Activated T-cell treated with anti-CD3 and anti-CD28 coated beads, Interleukin-2, amount 50 U/mL, for 48 hours (primary cell): ENCODE measurements around the gene UGT2B7.
"Not testable (repeated sequence)": the region's sequence is repeated elsewhere in the genome, so short reads cannot be mapped to it uniquely, and the experiment has no call there.

Experiments used
- DNase-seq, 2 experiments: peaks; one replicate each; pipeline ENCODE4 v3.0.0-alpha.2; 2020

UGT2B7 gene

DNA sequence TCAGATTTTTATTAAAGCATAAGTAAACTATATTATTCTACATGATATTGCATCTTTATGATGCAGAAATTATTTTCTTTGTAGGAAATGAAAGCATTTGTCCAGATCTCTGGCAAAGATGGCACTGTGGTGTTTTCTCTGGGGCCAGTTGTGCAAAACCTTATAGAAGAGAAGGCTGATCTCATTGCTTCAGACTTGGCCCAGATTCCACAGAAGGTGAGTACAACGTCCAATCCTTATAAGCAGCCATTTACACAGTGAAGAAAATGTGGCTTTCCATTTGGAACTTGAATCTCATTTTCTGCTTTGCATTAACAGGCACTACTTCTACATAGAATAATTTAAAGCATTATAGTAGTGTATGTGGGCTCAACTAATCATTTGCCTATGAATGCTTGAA, 6.9 kb upstream of the UGT2B7 start:
- DNase-seq, result no peak

DNA sequence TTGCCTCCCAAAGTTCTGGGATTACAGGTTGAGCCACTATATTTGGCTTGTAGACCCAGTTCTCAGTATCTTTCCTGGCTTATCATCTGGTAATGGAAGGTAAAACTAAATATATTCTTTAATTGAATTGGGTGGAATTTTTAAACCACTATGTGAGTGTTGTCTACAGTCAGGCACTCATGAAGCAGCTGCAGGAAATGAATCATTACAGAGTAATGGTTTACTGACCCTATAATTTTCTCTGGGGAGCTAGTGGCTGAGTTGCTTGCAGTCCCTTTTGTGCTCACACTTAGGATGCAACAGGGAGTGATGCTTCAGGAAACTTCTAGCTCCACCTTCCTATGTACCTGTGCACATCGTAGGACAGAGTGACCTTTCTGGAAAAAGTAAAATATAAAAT, 4.1 kb upstream of the UGT2B7 start:
- DNase-seq, result no peak

DNA sequence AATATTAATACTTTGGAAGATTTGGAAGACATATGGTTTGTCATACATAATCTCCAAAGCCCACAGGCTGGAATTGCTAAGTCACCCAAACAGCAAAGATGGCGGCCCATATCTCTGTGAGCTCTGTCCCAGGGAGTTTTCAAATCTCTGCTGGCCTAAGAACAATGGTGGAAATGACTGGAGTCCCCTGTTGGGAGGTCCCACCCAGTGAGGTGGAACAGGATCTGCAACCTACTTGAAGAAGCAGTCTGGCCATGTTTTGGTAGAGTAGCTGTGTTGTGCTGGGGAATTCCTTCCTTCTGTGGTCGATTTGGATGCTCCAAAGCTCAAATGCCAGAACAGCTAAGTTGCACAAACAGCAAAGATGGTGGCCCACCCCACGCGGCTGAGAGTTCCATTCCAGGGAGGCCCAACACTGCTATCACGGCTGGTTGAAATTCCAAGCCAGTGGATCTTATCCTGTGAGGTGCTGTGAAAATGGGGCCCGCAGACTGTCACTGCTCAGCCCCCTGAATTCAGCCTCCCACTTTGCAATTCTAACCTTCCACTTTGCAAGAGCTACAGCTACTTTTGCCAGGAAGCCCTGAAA, 3.2 kb upstream of the UGT2B7 start:
- no peak for DNase-seq

DNA sequence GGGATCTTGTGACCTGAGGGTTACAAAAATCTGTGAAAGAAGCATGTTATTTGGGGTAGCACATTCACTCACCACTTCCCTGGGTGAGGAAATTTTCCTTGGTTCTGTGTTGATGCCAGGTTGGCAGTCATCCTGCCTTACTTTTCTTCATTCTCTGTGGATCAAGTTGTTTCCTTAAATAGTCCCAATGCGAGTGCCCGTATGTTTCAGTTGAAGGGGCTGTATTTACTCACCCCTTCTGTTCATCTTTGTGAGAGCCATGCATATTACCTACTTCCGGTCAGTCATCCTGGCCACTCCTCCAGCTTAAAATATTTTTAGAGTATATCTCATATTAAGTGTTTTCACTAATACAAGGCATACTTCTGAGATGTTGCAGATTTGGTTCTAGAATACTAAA, 2.6 kb upstream of the UGT2B7 start:
- no peak for DNase-seq

DNA sequence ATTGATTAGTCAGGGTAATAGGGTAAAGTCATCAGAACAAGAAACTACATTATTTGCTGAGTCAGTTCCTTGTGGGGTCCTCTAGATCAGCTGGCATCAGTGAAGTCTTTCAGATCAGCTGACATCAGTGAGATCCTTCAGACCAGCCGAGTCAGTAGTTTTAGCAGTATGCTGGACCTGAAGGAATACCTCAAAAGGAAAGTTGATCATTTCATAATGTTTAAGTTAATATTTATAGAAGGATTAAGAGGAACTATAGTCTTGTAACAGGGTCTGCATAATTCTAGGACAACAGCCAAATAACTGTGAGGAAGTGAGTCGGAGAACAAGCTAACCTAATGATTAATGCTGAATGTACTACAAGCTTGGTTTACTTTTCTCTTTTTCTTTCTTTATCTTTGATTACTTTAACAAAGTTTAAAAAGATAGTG, 958 bp upstream of the UGT2B7 start:
- no peak for DNase-seq

DNA sequence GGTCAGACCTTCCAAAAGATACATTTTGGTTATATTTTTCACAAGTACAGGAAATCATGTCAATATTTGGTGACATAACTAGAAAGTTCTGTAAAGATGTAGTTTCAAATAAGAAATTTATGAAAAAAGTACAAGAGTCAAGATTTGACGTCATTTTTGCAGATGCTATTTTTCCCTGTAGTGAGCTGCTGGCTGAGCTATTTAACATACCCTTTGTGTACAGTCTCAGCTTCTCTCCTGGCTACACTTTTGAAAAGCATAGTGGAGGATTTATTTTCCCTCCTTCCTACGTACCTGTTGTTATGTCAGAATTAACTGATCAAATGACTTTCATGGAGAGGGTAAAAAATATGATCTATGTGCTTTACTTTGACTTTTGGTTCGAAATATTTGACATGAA, 536 bp downstream of the UGT2B7 start:
- no peak for DNase-seq

DNA sequence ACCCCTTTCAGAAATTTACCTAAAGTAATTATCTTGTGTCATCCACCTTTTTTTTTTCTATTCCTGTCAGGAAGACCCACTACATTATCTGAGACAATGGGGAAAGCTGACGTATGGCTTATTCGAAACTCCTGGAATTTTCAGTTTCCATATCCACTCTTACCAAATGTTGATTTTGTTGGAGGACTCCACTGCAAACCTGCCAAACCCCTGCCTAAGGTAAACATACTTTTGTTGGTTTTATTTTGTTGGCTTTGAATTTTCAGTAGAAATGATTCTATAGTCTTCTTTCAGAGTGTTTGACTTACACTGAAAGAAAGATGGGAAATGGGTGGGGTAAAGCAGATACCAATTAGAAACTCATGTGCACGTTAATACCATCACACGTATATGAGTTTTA, 2.2 kb downstream of the UGT2B7 start:
- no peak for DNase-seq

DNA sequence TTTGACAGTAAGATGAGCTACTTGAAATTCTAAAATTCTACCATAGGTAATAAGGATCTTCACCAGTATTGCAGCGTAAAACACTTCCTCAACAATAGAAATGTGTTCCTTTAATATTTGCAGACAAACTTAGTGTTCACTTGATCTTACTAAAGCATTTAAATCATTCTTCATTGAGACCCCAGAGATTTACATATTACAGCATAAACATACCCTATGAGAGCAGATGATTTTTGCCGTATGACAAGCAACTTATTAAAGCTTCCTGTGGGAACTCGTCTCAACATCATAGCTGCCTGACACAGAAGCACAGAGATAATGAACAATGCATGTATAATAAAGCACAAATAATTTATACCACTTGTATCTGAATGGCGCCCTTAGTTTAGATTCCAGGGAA, 3.6 kb downstream of the UGT2B7 start:
- no peak for DNase-seq

DNA sequence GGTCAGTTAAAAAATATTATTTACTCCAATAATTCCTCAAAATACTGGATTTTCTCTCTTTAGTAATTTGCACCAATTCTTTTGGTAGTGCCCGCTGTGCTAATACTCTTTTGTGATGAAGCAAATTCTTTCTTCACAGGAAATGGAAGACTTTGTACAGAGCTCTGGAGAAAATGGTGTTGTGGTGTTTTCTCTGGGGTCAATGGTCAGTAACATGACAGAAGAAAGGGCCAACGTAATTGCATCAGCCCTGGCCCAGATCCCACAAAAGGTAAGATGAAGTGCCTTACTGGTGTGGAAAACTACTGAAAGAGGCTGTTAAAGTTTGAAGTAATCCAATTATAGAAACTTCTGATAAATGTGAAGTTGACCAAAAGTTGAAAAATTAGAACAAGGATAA, 6.4 kb downstream of the UGT2B7 start:
- not testable (repeated sequence) for DNase-seq

DNA sequence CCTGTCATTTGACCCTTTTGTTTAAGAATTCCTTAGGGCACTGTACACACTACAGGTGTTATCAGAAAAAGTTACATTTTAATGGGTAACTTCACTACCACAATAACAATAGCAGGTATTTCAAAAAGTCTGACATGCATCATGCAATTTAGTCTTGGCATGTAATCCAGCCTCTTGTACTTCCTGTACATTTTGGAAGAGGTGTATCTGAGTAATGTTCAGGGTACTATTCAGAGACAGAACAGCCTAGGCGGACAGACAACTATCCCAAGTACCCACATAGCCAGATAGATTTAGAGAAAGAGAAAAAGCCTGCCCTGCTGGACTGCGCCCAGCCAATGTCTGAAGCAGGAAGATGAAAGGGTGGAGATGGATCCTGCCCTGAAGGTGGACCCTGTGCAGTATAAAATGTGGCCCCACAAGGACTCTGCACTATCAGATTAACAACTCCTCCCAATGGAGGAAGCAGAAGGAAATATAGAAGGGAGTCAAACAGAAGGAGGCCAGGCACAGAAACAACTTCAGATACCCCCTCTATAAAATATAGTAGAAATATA, 8.5 kb downstream of the UGT2B7 start:
- DNase-seq, result no peak

DNA sequence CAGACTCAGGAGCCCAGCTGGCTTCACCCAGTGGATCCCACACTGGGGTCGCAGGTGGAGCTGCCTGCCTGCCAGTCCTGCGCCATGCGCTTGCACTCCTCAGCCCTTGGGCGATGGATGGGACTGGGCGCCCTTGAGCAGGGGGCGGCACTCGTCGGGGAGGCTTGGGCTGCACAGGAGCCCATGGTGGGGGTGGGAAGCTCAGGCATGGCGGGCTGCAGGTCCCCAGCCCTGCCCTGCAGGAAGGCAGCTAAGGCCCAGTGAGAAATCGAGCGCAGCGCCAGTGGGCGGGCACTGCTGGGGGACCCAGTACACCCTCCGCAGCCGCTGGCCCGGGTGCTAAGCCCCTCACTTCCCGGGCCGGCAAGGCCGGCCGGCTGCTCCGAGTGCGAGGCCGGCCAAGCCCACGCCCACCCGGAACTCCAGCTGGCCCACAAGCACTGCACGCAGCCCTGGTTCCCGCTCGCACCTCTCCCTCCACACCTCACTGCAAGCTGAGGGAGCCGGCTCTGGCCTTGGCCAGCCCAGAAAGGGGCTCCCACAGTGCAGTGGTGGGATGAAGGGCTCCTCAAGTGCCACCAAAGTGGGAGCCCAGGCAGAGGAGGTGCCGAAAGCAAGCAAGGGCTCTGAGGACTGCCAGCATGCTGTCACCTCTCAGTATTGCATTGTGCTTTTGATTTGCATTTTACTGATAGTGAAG, 19.0 kb downstream of the UGT2B7 start:
- DNase-seq, result not testable (repeated sequence)

DNA sequence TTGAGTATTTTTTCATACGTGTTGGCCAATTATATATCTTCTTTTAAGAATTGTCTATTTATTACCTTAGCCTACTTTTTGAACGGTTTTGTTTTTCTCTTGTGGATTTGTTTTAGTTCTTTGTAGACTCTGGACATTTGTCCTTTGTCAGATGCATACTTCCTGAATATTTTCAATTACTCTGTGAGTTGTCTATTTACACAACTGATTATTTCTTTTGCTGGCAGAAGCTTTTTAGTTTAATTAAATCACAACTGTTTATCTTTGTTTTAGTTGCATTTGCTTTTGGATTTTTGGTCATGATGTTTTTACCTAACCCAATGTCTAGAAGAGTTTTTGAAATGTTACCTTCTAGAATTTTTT, 19.6 kb downstream of the UGT2B7 start:
- no peak for DNase-seq

DNA sequence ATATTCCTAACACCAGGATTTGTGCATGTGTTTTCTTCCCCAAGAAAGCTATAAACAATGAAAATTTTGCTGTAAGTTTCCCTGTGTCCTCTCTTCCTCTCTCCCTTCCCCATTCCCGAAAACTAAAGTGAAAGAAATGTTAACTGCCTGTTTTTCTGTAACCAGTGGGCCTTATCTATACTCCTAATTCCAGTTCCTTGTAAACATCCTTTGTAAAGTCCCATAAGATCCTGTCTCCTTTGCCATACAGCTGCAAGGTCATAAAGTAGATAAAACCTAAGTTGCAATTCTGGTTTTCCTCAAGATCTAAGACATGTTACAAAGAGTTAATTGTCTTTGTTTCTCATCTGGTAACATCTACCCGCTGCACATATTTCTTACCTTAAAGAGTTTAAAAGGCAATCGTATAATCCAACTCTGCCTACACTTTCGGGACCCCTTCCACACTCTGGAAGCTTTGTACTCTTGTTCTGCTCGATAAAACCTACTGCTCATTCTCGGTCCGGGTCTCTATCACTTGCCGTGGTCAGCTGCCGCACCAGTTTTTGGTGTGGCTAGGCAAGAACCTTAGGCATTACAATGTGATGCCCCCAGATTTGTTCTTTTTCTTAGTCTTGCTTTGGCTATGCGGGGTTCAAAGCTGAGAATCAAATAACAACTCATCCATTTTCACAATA, 20.5 kb downstream of the UGT2B7 start:
- no peak for DNase-seq

DNA sequence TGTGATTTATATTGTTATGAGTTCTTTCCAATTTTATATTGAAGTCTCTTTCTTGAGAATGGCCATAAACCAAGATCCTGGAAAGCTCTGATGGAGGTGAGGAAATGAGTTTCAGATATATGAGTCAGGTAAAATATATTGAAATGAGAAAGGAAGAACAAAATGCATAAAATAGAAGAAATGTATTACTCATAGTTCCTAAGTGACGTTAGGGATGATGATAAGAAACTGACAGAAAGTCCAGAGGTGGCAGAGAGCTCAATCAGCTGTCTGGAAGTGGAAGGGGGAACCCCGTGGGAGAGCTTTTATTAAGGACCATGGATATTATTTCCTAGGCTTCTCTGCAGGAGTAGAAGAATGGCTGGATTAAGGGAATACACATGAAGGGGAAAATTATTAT, 24.6 kb downstream of the UGT2B7 start:
- no peak for DNase-seq

DNA sequence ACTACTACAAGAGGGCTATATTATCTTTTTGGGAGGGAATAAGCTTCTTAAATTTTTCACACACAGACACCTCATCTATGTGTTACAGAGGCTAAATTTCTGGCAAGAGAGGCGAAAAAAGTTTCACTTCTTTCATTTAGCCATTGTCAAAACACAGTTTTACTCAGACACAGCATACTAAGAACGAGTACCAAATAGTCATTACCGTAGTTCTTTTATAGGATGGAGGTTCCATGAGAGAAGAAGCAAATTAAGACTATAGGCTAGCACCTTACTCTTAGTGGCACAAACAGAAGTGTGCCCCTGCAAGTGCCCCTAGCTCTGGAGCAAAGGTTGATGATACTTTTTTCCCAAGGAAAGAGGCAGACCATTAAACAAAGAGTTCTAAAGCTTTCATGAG, 26.2 kb downstream of the UGT2B7 start:
- DNase-seq, result no peak

DNA sequence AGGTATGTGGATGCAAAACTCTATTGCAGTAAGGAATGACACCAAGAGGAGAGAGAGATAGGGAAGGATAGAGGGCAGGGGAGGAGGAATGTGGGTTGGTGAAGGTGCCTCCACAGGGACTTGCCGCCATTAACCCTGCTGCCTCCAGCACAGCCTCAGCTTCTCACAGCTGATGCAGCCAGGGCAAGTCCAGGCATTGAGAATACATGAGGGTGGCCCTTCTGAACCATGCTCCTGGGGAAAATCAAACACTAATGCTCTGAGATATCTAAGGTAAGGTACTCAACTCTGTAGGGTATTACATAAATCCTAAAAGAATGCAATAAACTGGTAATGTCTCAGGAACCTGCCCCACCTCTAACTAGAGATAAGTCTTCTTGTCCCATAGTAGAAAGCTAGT, 28.7 kb downstream of the UGT2B7 start:
- no peak for DNase-seq

DNA sequence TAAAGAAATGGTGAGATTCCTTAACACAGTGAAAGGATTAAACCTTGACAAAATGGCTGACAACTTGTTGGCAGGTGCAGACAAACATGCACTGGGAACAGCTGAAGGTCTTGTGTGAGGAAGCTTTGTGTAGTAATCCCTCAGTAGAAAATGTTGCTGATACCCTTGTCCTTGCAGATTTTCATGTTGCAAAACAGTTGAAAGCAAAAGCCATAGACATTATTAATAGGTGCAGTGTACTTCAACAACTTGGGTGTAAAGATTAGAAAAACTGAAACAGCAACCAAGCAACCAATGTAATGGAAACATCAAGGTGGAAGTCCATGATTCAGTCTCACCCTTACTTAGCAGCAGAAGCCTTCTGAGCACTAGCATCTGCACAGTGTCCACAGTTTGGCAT, 29.8 kb downstream of the UGT2B7 start:
- DNase-seq, result no peak

DNA sequence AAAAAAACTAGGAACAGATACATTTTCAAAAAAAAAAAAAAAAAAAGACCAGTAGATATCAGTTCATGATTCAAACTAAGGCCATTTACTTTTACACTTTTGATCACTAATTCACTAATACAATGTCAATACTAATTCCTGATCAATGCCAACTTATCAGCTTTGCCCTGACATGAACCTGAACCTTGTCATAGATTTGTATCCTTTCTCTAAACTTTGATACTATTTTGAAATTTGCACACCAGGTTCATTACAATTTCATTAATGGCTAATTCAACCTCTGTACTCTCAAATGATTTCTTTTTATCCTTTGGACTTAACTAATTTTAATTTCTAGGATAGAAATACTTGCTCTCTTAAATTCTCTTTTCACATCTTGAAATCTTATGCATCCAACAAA, 37.7 kb downstream of the UGT2B7 start:
- no peak for DNase-seq

DNA sequence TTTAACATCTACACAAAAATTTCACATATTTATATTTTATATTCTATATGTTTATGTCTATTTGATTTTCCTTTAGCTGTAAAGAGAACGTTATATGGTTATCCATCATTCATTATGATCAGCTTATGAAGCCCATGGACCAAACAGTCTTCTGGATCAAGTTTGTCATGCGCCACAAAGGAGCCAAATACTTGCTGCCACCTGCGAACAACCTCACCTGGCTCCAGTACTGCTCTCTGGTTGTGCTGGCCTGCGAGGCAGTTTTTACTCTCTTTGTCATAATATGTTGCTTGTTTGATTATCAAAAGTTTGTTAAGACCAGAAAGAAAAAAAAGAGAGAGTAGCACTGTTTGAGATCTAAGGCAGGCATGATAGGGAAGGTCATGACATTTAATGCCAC, 38.2 kb downstream of the UGT2B7 start:
- DNase-seq, result no peak

DNA sequence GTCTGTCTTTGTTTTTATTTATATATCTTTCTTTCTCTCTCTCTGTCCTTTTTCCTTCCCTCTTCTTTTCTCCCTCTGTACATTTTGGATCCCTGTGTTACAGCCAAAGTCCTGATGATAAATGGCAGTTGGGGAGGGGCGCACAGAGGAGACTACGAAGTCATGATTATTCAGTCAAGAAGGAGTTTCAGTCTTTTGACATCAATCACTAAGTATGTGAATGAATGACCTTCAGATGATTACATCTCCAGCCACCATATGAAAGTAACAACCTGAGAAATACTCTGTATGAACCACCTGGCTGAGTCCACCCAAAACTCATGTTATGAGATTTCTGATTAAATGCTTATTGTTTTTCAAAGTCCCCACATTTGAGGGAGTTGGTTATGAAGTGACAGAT, 45.0 kb downstream of the UGT2B7 start:
- DNase-seq, result no peak

DNA sequence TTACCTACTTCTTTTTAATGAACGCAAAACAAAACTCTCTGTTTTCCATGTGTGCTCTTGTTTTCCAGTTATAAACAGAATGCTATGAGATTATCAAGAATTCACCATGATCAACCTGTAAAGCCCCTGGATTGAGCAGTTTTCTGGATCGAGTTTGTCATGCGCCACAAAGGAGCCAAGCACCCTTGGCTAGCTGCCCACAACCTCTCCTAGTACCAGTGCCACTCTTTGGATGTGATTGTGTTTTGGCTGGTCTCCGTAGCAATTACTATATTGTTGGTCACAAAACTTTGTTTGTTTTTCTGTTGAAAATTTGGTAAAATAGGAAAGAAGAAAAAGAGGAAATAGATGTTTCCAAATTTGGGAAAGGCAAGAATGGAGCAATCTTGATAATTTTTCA, 51.1 kb downstream of the UGT2B7 start:
- DNase-seq, result no peak

DNA sequence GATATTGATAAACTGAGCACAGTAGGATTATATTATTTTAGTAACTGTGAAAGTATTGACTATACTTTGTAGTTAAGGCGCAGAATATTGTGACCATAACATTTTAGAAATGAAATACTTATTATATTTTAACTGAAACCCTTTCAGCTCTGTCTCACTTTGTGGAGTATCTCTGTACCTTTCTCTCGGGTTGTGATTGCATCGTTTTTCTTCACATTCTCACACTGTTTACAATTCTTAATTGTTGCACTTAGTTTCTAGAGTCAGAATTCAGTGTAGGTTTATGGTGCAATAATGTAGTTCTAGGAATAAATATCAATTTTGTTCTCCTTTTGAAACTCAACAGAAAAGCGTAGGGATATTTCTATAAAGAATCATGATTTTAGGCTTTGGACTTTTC, 57.7 kb downstream of the UGT2B7 start:
- no peak for DNase-seq

DNA sequence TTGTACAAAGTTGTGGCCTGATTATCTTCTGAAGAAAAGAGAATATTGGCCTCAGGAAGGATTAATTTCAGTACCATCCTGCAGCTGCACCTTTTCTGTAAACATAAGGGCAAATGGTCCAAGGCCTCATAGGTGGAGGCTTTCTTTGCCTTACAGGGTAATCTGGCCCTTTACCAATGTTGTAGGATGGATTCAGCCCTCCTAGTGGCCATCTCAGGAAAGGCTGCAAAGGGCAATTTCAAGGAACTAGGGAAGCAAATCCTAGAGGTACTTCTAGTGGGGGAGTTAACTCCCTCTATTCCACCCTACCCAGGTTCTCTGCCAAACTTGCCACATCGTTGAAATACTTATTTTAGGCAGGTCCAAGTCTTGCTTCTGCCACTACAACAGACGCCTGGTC, 60.6 kb downstream of the UGT2B7 start:
- no peak for DNase-seq
